ENCODE measurements around the gene LUC7L.

DNA sequence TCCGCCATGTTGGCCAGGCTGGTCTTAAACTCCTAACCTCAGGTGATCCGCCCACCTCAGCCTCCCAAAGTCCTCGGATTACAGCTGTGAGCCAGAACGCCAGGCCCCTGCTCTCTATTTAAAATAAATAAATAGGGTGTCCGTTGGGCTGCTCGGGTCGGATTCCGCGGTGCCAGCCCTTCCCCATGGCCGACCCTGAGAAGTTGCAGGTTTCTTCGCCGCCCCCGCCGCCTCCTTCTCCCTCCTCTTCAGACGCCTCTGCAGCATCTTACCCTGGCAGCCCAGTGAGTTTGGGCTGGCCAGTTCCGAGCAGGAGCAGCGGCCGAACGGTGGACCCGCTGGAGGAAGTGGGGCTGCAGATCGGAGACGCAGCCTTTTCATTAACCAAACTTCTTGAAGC is 1.7 kb upstream of the LUC7L start:
- no peak for TF ChIP-seq CTCF (IDR thresholded peaks at IDR 0.05; ENCODE audit: low read depth, low read length)
- TF ChIP-seq, protein P1, sequence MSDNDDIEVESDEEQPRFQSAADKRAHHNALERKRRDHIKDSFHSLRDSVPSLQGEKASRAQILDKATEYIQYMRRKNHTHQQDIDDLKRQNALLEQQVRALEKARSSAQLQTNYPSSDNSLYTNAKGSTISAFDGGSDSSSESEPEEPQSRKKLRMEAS (IDR thresholded peaks at IDR 0.05; ENCODE audit: low read depth, low read length): no peak
- TF ChIP-seq POLR2A (IDR thresholded peaks at IDR 0.05; ENCODE audit: extremely low read depth, insufficient read length): no peak
